Suprapubic skin (tissue), 4 donors: ENCODE results near the gene COX7B2. TPM values are rescaled to one million over a fixed set of nuclear protein-coding genes. Genes with fewer than 3 reads are reported as not detected.

Experiments
- DNase-seq, 2 donors: peaks; one replicate each; pipeline ENCODE4 v3.0.0-alpha.2; 2019; ENCODE audit warnings: low spot score in 2 of 2
- H3K27ac ChIP-seq: fragments of 200-600 bp; sonication (generic); one replicate; pipeline ENCODE4 v1.5.1; 2019
- H3K27me3 ChIP-seq: fragments of 200-600 bp; sonication (generic); one replicate; pipeline ENCODE4 v1.5.1; 2019
- H3K36me3 ChIP-seq: fragments of 200-600 bp; sonication (generic); one replicate; pipeline ENCODE4 v1.5.1; 2019
- H3K4me1 ChIP-seq: fragments of 200-600 bp; sonication (generic); one replicate; pipeline ENCODE4 v1.5.1; 2019
- H3K4me3 ChIP-seq: fragments of 200-600 bp; sonication (generic); one replicate; pipeline ENCODE4 v1.5.1; 2019; ENCODE audit warnings: mild to moderate bottlenecking
- H3K9me3 ChIP-seq: fragments of 200-600 bp; sonication (generic); one replicate; pipeline ENCODE4 v1.5.1; 2019
- CTCF ChIP-seq, 2 donors: fragments of 200-600 bp in 1 of 2; fragments of 450-650 bp in 1 of 2; sonication (generic) in 1 of 2; IDR thresholded peaks; one replicate each; pipeline ENCODE4 v1.5.1; 2016 to 2019; ENCODE audit warnings: antibody characterized with exemption in 2 of 2, mild to moderate bottlenecking in 1 of 2, moderate library complexity in 1 of 2
- EP300 ChIP-seq: sonication (generic); formaldehyde crosslinking; IDR thresholded peaks from one replicate; pipeline ENCODE4 v1.6.1; 2017; ENCODE audit warnings: antibody characterized with exemption
- POLR2A ChIP-seq, 2 donors: fragments of 450-650 bp; IDR thresholded peaks; one replicate each; pipeline ENCODE4 v1.6.1; 2017; ENCODE audit warnings: antibody characterized with exemption in 2 of 2, mild to moderate bottlenecking in 2 of 2, moderate library complexity in 2 of 2
- POLR2AphosphoS5 ChIP-seq, 3 donors: sonication (generic); formaldehyde crosslinking; IDR thresholded peaks; one replicate each; pipeline ENCODE4 v1.6.1; 2017; ENCODE audit warnings: antibody characterized with exemption in 3 of 3
- WGBS: methylation state at CpG from one replicate; pipeline ENCODE4 v1.1.5; 2018; 5-methylcytosine and 5-hydroxymethylcytosine counted together
- total RNA-seq, 4 donors: library from RNA; depleted of rRNA; stranded (reverse); fragments of >200 nt; gene quantifications; one replicate each; pipeline ENCODE4 v1.1.0, GENCODE V29; 2016

COX7B2 gene
- total RNA-seq, 4 donors from 2014 or later = not detected

GRCh38 chr4:46908148-46908547 lies 897 bp downstream of the COX7B2 start:
- no peaks in the 10 kb centered on the region for H3K27me3 ChIP-seq
- H3K4me1 ChIP-seq = no peaks in the 10 kb centered on the region
- no peaks in the 10 kb centered on the region for H3K36me3 ChIP-seq
- no peak overlapping the region for H3K4me3 ChIP-seq
- TF ChIP-seq EP300 (no peak), CTCF (IDR thresholded peaks at IDR 0.05) (no peak), POLR2A (IDR thresholded peaks at IDR 0.05) (no peak), POLR2AphosphoS5 (IDR thresholded peaks at IDR 0.05) (no peak)
- WGBS = 83% methylated on average over 4 of the region's 4 CpGs
- DNase-seq = no peak
- no peak overlapping the region for H3K27ac ChIP-seq
- H3K9me3 ChIP-seq = no peaks in the 10 kb centered on the region

GRCh38 chr4:46900082-46900481 lies 9.0 kb downstream of the COX7B2 start:
- TF ChIP-seq POLR2AphosphoS5 (IDR thresholded peaks at IDR 0.05) (no peak), POLR2A (IDR thresholded peaks at IDR 0.05) (no peak), EP300 (no peak), CTCF (IDR thresholded peaks at IDR 0.05) (no peak)
- Histone ChIP-seq H3K27ac (no peak overlapping the region), H3K4me1 (no peaks in the 10 kb centered on the region), H3K36me3 (no peaks in the 10 kb centered on the region), H3K9me3 (no peaks in the 10 kb centered on the region), H3K4me3 (no peak overlapping the region), H3K27me3 (no peaks in the 10 kb centered on the region)
- DNase-seq = no peak
- 80% methylated on average over 1 of the region's 1 CpG for WGBS

- Histone ChIP-seq H3K4me3 (no peak overlapping the region), H3K27ac (no peak overlapping the region), H3K27me3 (no peaks in the 10 kb centered on the region), H3K36me3 (no peaks in the 10 kb centered on the region), H3K9me3 (peaks cover 6% of the 10 kb centered on the region), H3K4me1 (no peaks in the 10 kb centered on the region)
- 35% methylated on average over 5 of the region's 5 CpGs for WGBS
- DNase-seq = no peak
- TF ChIP-seq POLR2AphosphoS5 (IDR thresholded peaks at IDR 0.05) (no peak), CTCF (IDR thresholded peaks at IDR 0.05) (no peak), POLR2A (IDR thresholded peaks at IDR 0.05) (no peak), EP300 (no peak)
Measured at GRCh38 chr4:46894826-46895225, 14.2 kb downstream of the COX7B2 start.

- DNase-seq = no peak
- 65% methylated on average over 2 of the region's 2 CpGs for WGBS
- H3K4me1 ChIP-seq = no peaks in the 10 kb centered on the region
- H3K36me3 ChIP-seq = no peaks in the 10 kb centered on the region
- peaks cover 6% of the 10 kb centered on the region for H3K9me3 ChIP-seq
- no peaks in the 10 kb centered on the region for H3K27me3 ChIP-seq
- no peak overlapping the region for H3K4me3 ChIP-seq
- no peak overlapping the region for H3K27ac ChIP-seq
- no peak for TF ChIP-seq EP300
- no peak for TF ChIP-seq CTCF (IDR thresholded peaks at IDR 0.05)
- no peak for TF ChIP-seq POLR2A (IDR thresholded peaks at IDR 0.05)
- no peak for TF ChIP-seq POLR2AphosphoS5 (IDR thresholded peaks at IDR 0.05)
Measured at GRCh38 chr4:46890056-46890455, 19.0 kb downstream of the COX7B2 start.

DNA sequence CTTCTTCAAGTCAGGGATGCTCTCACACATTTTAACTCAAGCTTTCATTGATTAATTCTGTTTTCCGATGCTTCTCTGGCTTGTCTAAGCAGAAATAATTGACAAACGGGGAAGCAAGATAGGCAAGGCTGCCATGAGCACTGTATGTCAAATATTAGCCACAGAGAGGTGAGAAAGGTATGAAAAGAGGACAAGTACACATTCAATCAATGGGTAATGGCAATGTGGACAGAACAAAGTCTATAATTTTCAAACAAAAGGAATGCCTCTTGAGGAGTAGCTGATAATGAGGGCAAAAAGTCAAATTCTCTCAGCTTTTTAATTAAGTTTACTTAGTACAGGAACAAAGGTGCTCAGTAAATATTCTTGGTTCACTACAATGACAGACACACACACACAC lies 19.6 kb downstream of the COX7B2 start:
- Histone ChIP-seq H3K4me1 (no peaks in the 10 kb centered on the region), H3K9me3 (peaks cover 6% of the 10 kb centered on the region), H3K36me3 (no peaks in the 10 kb centered on the region), H3K27ac (no peak overlapping the region), H3K27me3 (no peaks in the 10 kb centered on the region), H3K4me3 (no peak overlapping the region)
- DNase-seq = no peak
- 87% methylated on average over 2 of the region's 2 CpGs for WGBS
- no peak for TF ChIP-seq EP300
- no peak for TF ChIP-seq POLR2A (IDR thresholded peaks at IDR 0.05)
- no peak for TF ChIP-seq CTCF (IDR thresholded peaks at IDR 0.05)
- no peak for TF ChIP-seq POLR2AphosphoS5 (IDR thresholded peaks at IDR 0.05)
